ENCODE measurements around the gene FAM171A1.

DNA sequence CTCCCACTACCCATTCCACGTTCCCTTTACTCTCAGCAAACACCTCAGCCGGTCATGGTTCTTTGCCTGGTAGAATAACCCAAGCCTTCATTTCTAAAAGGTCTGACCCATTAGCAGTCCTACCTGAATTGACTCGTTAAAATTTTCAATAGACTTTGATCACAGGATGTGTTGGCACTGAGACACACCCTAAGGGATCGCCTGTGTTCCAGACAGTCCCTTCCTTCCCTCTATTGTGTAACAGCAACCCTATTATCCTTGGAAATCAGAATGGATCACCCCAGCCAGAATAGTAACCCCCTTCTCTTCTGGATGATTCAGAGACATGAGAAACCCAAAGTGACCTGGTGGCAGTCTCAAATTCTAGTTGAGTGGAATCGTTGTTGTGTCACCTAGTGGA, 20.4 kb upstream of the FAM171A1 start:
- TF ChIP-seq POLR2A (IDR thresholded peaks at IDR 0.05; ENCODE audit: low read length) (no peak), GATA1 (IDR thresholded peaks at IDR 0.05; ENCODE audit: low read depth, low read length) (no peak)

Data from erythroblast (primary cell).